ENCODE measurements around the gene EIF3M. TPM values are rescaled to one million over a fixed set of nuclear protein-coding genes. Genes with fewer than 3 reads are reported as not detected.

EIF3M gene
- total and polyA plus RNA-seq, 4 donors: 115 to 223 (median 142) TPM

Other genes starting within 250 kb of the EIF3M start
- gene WT1, start 148.3 kb upstream of the EIF3M start, total RNA-seq: under 1 TPM in 1 of 2 donors, not detected in 1; 0.05 TPM
- under 1 TPM in 1 of 2 donors, not detected in 1; 0.06 TPM for gene WT1, start 148.3 kb upstream of the EIF3M start, polyA plus RNA-seq
- gene CCDC73, start 210.8 kb downstream of the EIF3M start, total RNA-seq: under 1 TPM; 0.23 to 0.50 TPM
- gene CCDC73, start 210.8 kb downstream of the EIF3M start, polyA plus RNA-seq: under 1 TPM; 0.02 to 0.43 TPM
- gene PRRG4, start 246.1 kb downstream of the EIF3M start, total RNA-seq: 10 to 100 TPM in 1 of 2 donors, 1 to 10 TPM in 1; 6.2 to 12.0 TPM
- 1 to 10 TPM; 3.4 to 5.7 TPM for gene PRRG4, start 246.1 kb downstream of the EIF3M start, polyA plus RNA-seq

Data from liver (tissue), 4 donors.